PC-9 (cell line): Measurements from ENCODE around the gene ORAI2. TPM values are rescaled to one million over a fixed set of nuclear protein-coding genes. Genes with fewer than 3 reads are reported as not detected.

Source experiments
- BruUV-seq: library from RNA; stranded (reverse); fragments of 400-500 nt; replicated peaks from 2 replicates; lab custom pipeline; 2021; lab: Mats Ljungman, UMichigan
- CTCF ChIA-PET: fragments of 300-600 bp; sonication (Branson Sonifier 250); formaldehyde crosslinking; loops from one replicate; lab custom pipeline; 2022; ENCODE audit warnings: antibody characterized with exemption; lab: Charles Lee
- POLR2A ChIA-PET: fragments of 300-600 bp; sonication (Branson Sonifier 250); formaldehyde crosslinking; loops from one replicate; lab custom pipeline; 2022; ENCODE audit warnings: antibody characterized with exemption; ENCODE audit not compliant: unreplicated experiment; lab: Charles Lee
- DNase-seq, 2 experiments: peaks; one replicate each; pipeline versions ENCODE4 v3.0.0 to v3.0.0-alpha.2; 2015 to 2022; ENCODE audit warnings: mixed read lengths in 1 of 2
- H2AFZ ChIP-seq: fragments of 200-600 bp; sonication (generic); 2 replicates; pipeline ENCODE4 v1.8.1; 2017; ENCODE audit warnings: antibody characterized with exemption
- H3F3A ChIP-seq: fragments of 200-600 bp; sonication (generic); 2 replicates; pipeline ENCODE4 v1.8.1; 2017; ENCODE audit warnings: antibody characterized with exemption, mild to moderate bottlenecking, low read depth; ENCODE audit not compliant: insufficient read depth
- H3K27ac ChIP-seq: fragments of 200-600 bp; sonication (generic); 2 replicates; pipeline ENCODE4 v1.6.1; 2016; ENCODE audit warnings: mixed run types
- H3K27me3 ChIP-seq: fragments of 200-600 bp; sonication (generic); 2 replicates; pipeline ENCODE4 v1.6.1; 2016; ENCODE audit warnings: low read depth, mixed run types; ENCODE audit not compliant: insufficient read depth
- H3K36me3 ChIP-seq: fragments of 200-600 bp; sonication (generic); 2 replicates; pipeline ENCODE4 v1.6.1; 2016; ENCODE audit warnings: low read depth, mixed run types
- H3K4me1 ChIP-seq: fragments of 200-600 bp; sonication (generic); replicated peaks from 2 replicates; pipeline ENCODE4 v1.6.1; 2016; ENCODE audit warnings: mixed run types; ENCODE audit not compliant: insufficient read depth
- H3K4me2 ChIP-seq: fragments of 200-600 bp; sonication (generic); 2 replicates; pipeline ENCODE4 v1.6.1; 2017; ENCODE audit warnings: mixed run types
- H3K4me3 ChIP-seq: fragments of 200-600 bp; sonication (generic); 2 replicates; pipeline ENCODE4 v1.6.1; 2016; ENCODE audit warnings: mixed run types
- H3K79me2 ChIP-seq: fragments of 200-600 bp; sonication (generic); 2 replicates; pipeline ENCODE4 v1.6.1; 2017; ENCODE audit warnings: low read depth, mixed run types
- H3K9me2 ChIP-seq: fragments of 200-600 bp; sonication (generic); 2 replicates; pipeline ENCODE4 v1.8.1; 2017; ENCODE audit warnings: mild to moderate bottlenecking; ENCODE audit not compliant: insufficient read depth
- H3K9me3 ChIP-seq: fragments of 200-600 bp; sonication (generic); 2 replicates; pipeline ENCODE4 v1.8.1; 2016; ENCODE audit warnings: low read depth; ENCODE audit not compliant: insufficient read depth
- H4K20me1 ChIP-seq: fragments of 200-600 bp; sonication (generic); 2 replicates; pipeline ENCODE4 v1.8.1; 2017; ENCODE audit not compliant: insufficient read depth
- EZH2 ChIP-seq: fragments of 200-600 bp; sonication (generic); IDR thresholded peaks from 2 replicates; pipeline ENCODE4 v1.8.0; 2017; ENCODE audit warnings: antibody characterized with exemption, low read depth
- intact Hi-C: fragments of 100-400 bp; cut with micrococcal nuclease; formaldehyde crosslinking; loops from one replicate; pipeline ENCODE4 v1.10.0; 2022; ENCODE audit not compliant: unreplicated experiment
- total RNA-seq: library from RNA; stranded (reverse); gene quantifications from 2 replicates; pipeline ENCODE4 v1.2.3, GENCODE V29; 2021
- TF ChIP-seq, protein P1 (sequence below): fragments of 200-600 bp; sonication (generic); conservative IDR thresholded peaks from 2 replicates; pipeline ENCODE4 v1.6.1; 2017; ENCODE audit warnings: mixed run types, antibody characterized with exemption, mild to moderate bottlenecking, moderate library complexity

ORAI2 gene
- total RNA-seq, 1 experiment from 2014 or later, result 53.3 TPM

- H3K4me3 ChIP-seq, result no peak overlapping the region
- H3F3A ChIP-seq, result no peaks in the 10 kb centered on the region
- POLR2A ChIA-PET, result no interaction called here
- intact Hi-C loops, result no loop called here
- H4K20me1 ChIP-seq, result no peaks in the 10 kb centered on the region
- H3K9me3 ChIP-seq, result no peaks in the 10 kb centered on the region
- no peaks in the 10 kb centered on the region for H3K4me1 ChIP-seq
- no peak for TF ChIP-seq EZH2
- no peak overlapping the region for H3K27ac ChIP-seq
- H3K4me2 ChIP-seq, result no peak overlapping the region
- DNase-seq, result no peak
- no peaks in the 10 kb centered on the region for H3K27me3 ChIP-seq
- no peaks in the 10 kb centered on the region for H3K9me2 ChIP-seq
- H3K79me2 ChIP-seq, result no peaks in the 10 kb centered on the region
- no TSS peak for BruUV-seq
- CTCF ChIA-PET, result no interaction called here
- H2AFZ ChIP-seq, result no peak overlapping the region
- H3K36me3 ChIP-seq, result no peaks in the 10 kb centered on the region
These were observed 13.2 kb downstream of the ORAI2 start for GRCh38 chr7:102446387-102447156.

DNA sequence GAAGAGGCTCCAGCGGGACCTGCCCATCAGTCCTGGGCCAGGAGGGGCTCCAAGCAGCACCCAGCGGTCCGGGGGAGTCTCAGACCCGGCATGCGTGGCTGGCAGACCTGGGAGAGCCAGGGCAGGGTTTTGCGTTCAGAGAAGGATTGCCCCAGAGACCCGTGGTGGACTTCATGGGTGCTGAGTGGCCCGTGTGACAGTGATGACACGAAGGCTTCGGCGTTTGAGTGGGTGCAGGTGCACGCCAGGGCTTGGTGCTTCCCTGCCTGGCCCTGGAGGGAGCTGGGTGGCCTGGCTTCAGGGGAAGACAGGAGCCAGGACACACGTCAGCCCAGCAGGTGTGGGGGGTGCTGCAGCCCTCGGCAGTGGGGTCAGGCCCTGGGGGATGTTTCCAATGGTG, 13.9 kb downstream of the ORAI2 start:
- Histone ChIP-seq H3K27ac (no peak overlapping the region), H3K4me3 (no peak overlapping the region), H2AFZ (no peak overlapping the region), H3K79me2 (no peaks in the 10 kb centered on the region), H3K4me2 (no peak overlapping the region), H3F3A (no peaks in the 10 kb centered on the region), H3K4me1 (no peaks in the 10 kb centered on the region), H4K20me1 (no peaks in the 10 kb centered on the region), H3K9me2 (no peaks in the 10 kb centered on the region), H3K36me3 (no peaks in the 10 kb centered on the region), H3K9me3 (no peaks in the 10 kb centered on the region), H3K27me3 (no peaks in the 10 kb centered on the region)
- CTCF ChIA-PET, result no interaction called here
- no peak for DNase-seq
- TF ChIP-seq EZH2, result no peak
- TF ChIP-seq, protein P1, sequence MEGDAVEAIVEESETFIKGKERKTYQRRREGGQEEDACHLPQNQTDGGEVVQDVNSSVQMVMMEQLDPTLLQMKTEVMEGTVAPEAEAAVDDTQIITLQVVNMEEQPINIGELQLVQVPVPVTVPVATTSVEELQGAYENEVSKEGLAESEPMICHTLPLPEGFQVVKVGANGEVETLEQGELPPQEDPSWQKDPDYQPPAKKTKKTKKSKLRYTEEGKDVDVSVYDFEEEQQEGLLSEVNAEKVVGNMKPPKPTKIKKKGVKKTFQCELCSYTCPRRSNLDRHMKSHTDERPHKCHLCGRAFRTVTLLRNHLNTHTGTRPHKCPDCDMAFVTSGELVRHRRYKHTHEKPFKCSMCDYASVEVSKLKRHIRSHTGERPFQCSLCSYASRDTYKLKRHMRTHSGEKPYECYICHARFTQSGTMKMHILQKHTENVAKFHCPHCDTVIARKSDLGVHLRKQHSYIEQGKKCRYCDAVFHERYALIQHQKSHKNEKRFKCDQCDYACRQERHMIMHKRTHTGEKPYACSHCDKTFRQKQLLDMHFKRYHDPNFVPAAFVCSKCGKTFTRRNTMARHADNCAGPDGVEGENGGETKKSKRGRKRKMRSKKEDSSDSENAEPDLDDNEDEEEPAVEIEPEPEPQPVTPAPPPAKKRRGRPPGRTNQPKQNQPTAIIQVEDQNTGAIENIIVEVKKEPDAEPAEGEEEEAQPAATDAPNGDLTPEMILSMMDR, result no peak
- intact Hi-C loops, result no loop called here
- POLR2A ChIA-PET, result no interaction called here
- BruUV-seq, result no TSS peak

- TF ChIP-seq, protein P1, result no peak
- no peak for TF ChIP-seq EZH2
- no peaks in the 10 kb centered on the region for H3K9me2 ChIP-seq
- BruUV-seq, result no TSS peak
- no peak for DNase-seq
- H3K9me3 ChIP-seq, result no peaks in the 10 kb centered on the region
- intact Hi-C loops, result no loop called here
- ChIA-PET CTCF (no interaction called here), POLR2A (no interaction called here)
- H4K20me1 ChIP-seq, result no peaks in the 10 kb centered on the region
- no peaks in the 10 kb centered on the region for H3K36me3 ChIP-seq
- no peaks in the 10 kb centered on the region for H3F3A ChIP-seq
- no peak overlapping the region for H2AFZ ChIP-seq
- no peaks in the 10 kb centered on the region for H3K79me2 ChIP-seq
- no peaks in the 10 kb centered on the region for H3K27me3 ChIP-seq
- H3K4me1 ChIP-seq, result no peaks in the 10 kb centered on the region
- H3K27ac ChIP-seq, result no peak overlapping the region
- H3K4me3 ChIP-seq, result no peak overlapping the region
- H3K4me2 ChIP-seq, result no peak overlapping the region
These were observed 15.8 kb downstream of the ORAI2 start for GRCh38 chr7:102449136-102449535.

GRCh38 chr7:102450242-102450641, 16.9 kb downstream of the ORAI2 start:
- no peaks in the 10 kb centered on the region for H3K9me3 ChIP-seq
- POLR2A ChIA-PET, result no interaction called here
- H3K79me2 ChIP-seq, result no peaks in the 10 kb centered on the region
- no peaks in the 10 kb centered on the region for H3K27me3 ChIP-seq
- H3K4me1 ChIP-seq, result no peaks in the 10 kb centered on the region
- intact Hi-C loops, result no loop called here
- 0 out of 2 replicates have a peak, but pooled peaks cover 4% of the 10 kb centered on the region for H3F3A ChIP-seq
- TF ChIP-seq, protein P1, result no peak
- no peak for TF ChIP-seq EZH2
- CTCF ChIA-PET, result no interaction called here
- no TSS peak for BruUV-seq
- no peak overlapping the region for H3K4me2 ChIP-seq
- H3K4me3 ChIP-seq, result no peak overlapping the region
- no peak overlapping the region for H3K27ac ChIP-seq
- no peak for DNase-seq
- H4K20me1 ChIP-seq, result no peaks in the 10 kb centered on the region
- no peak overlapping the region for H2AFZ ChIP-seq
- no peaks in the 10 kb centered on the region for H3K36me3 ChIP-seq
- H3K9me2 ChIP-seq, result no peaks in the 10 kb centered on the region
